Neuronal stem cell (in vitro differentiated cells): Measurements from ENCODE around the gene FRAT1. TPM values are rescaled to one million over a fixed set of nuclear protein-coding genes. Genes with fewer than 3 reads are reported as not detected.

Experiments used
- DNase-seq: peaks from one replicate; pipeline ENCODE4 v3.0.0-alpha.2; 2013; ENCODE audit warnings: low spot score
- H2AFZ ChIP-seq: one replicate; pipeline ENCODE4 v1.6.1; 2013; ENCODE audit warnings: mild to moderate bottlenecking, low read length, inconsistent platforms
- H2AK5ac ChIP-seq: 2 replicates; pipeline ENCODE4 v1.6.1; 2013; ENCODE audit warnings: low read depth, mild to moderate bottlenecking, inconsistent platforms, low read length, moderate library complexity, mixed read lengths
- H2BK120ac ChIP-seq: 2 replicates; pipeline ENCODE4 v1.6.1; 2013; ENCODE audit warnings: low read depth, mild to moderate bottlenecking, inconsistent platforms, low read length, moderate library complexity, mixed read lengths
- H2BK12ac ChIP-seq: one replicate; pipeline ENCODE4 v1.6.1; 2013; ENCODE audit warnings: low read length, inconsistent platforms
- H2BK15ac ChIP-seq: 2 replicates; pipeline ENCODE4 v1.6.1; 2013; ENCODE audit warnings: mild to moderate bottlenecking, low read length, inconsistent platforms, mixed read lengths
- H2BK5ac ChIP-seq: one replicate; pipeline ENCODE4 v1.6.1; 2013; ENCODE audit warnings: inconsistent platforms, mild to moderate bottlenecking, low read length, moderate library complexity
- H3K14ac ChIP-seq: one replicate; pipeline ENCODE4 v1.6.1; 2013; ENCODE audit warnings: low read length, inconsistent platforms
- H3K18ac ChIP-seq: 2 replicates; pipeline ENCODE4 v1.6.1; 2013; ENCODE audit warnings: low read length, inconsistent platforms
- H3K23ac ChIP-seq: 2 replicates; pipeline ENCODE4 v1.6.1; 2013; ENCODE audit warnings: low read depth, mild to moderate bottlenecking, mixed read lengths, low read length, inconsistent platforms; ENCODE audit not compliant: poor library complexity
- H3K27ac ChIP-seq: replicated peaks from 3 replicates; pipeline ENCODE4 v1.5.1; 2013; ENCODE audit warnings: low read length, inconsistent platforms
- H3K27me3 ChIP-seq, 3 experiments: 2 replicates each; pipeline ENCODE4 v1.6.1; 2013; ENCODE audit warnings: low read length in 3 of 3, mild to moderate bottlenecking in 2 of 3, inconsistent platforms in 1 of 3, low read depth in 1 of 3, mixed read lengths in 1 of 3, moderate library complexity in 1 of 3; ENCODE audit not compliant: control insufficient read depth in 3 of 3, insufficient read depth in 3 of 3
- H3K36me3 ChIP-seq, 2 donors: replicated peaks in 1 of 2; 2 replicates each; pipeline ENCODE4 v1.6.1; 2013; ENCODE audit warnings: low read length in 2 of 2; ENCODE audit not compliant: control insufficient read depth in 2 of 2, insufficient read depth in 2 of 2
- H3K4ac ChIP-seq: 2 replicates; pipeline ENCODE4 v1.6.1; 2013; ENCODE audit warnings: inconsistent platforms, mild to moderate bottlenecking, low read length, moderate library complexity
- H3K4me1 ChIP-seq, 2 donors: 1 replicate in 1 of 2; 2 replicates in 1 of 2; pipeline ENCODE4 v1.6.1; 2013; ENCODE audit warnings: low read length in 2 of 2, low read depth in 1 of 2; ENCODE audit not compliant: control insufficient read depth in 2 of 2, insufficient read depth in 1 of 2
- H3K4me2 ChIP-seq: one replicate; pipeline ENCODE4 v1.6.1; 2013; ENCODE audit warnings: mild to moderate bottlenecking, low read length, inconsistent platforms; ENCODE audit not compliant: insufficient read depth, poor library complexity, severe bottlenecking
- H3K4me3 ChIP-seq, 2 donors: 2 replicates each; pipeline ENCODE4 v1.5.1; 2013; ENCODE audit warnings: low read length in 2 of 2, mild to moderate bottlenecking in 2 of 2, inconsistent platforms in 1 of 2, moderate library complexity in 1 of 2
- H3K79me1 ChIP-seq: one replicate; pipeline ENCODE4 v1.6.1; 2013; ENCODE audit warnings: low read depth, mild to moderate bottlenecking, inconsistent platforms, low read length, moderate library complexity
- H3K9ac ChIP-seq: one replicate; pipeline ENCODE4 v1.6.1; 2013; ENCODE audit warnings: mild to moderate bottlenecking, low read depth, low read length, inconsistent platforms; ENCODE audit not compliant: poor library complexity
- H3K9me3 ChIP-seq, 2 donors: replicated peaks in 1 of 2; 2 replicates each; pipeline versions ENCODE3 to v1.6.1; 2013; ENCODE audit warnings: low read length in 2 of 2, mild to moderate bottlenecking in 2 of 2, inconsistent platforms in 1 of 2, low read depth in 1 of 2, mixed read lengths in 1 of 2, moderate library complexity in 1 of 2; ENCODE audit not compliant: control insufficient read depth in 2 of 2, insufficient read depth in 1 of 2
- H4K8ac ChIP-seq: one replicate; pipeline ENCODE4 v1.6.1; 2013; ENCODE audit warnings: low read depth, mild to moderate bottlenecking, inconsistent platforms, low read length, moderate library complexity
- H4K91ac ChIP-seq: one replicate; pipeline ENCODE4 v1.6.1; 2013; ENCODE audit warnings: low read length, low read depth, mild to moderate bottlenecking, inconsistent platforms; ENCODE audit not compliant: poor library complexity
- WGBS, 2 donors: extraction: QIAGEN DNeasy Blood & Tissue Kit; methylation state at CpG; one replicate each; pipeline ENCODE4 v1.1.7; 2013; ENCODE audit warnings: missing lambda C conversion rate in 2 of 2, mixed read lengths in 1 of 2; ENCODE audit not compliant: insufficient read length in 2 of 2, insufficient replicate concordance in 1 of 2; ENCODE audit errors: extremely low coverage in 2 of 2; 5-methylcytosine and 5-hydroxymethylcytosine counted together
- polyA plus RNA-seq, 2 experiments: library from polyadenylated mRNA; stranded (reverse); fragments of 200-250 nt; gene quantifications; one replicate each; pipeline ENCODE4 v1.2.3, GENCODE V29; 2013

The FRAT1 gene
- 1.8 TPM for polyA plus RNA-seq (2013, experiment 1 of 2)
- 1.8 TPM for polyA plus RNA-seq (2013, experiment 2 of 2)

- Histone ChIP-seq H2BK12ac (no peak within 1 kb of the TSS), H3K14ac (peak within 1 kb of the TSS; percentile 94)
These were observed at the start of gene FRAT1 for GRCh38 chr10:97318772-97319651. Gene FRAT1, plus strand, starts transcription at chr10:97319271. Its CDS starts 183 bp downstream, at chr10:97319454.

GRCh38 chr10:97270523-97271154 lies 48.4 kb upstream of the FRAT1 start:
- DNase-seq = no peak
- H3K9me3 ChIP-seq = peaks cover 1 to 17% of the 10 kb centered on the region in 2 donors
- H3K4ac ChIP-seq = no peak overlapping the region
- no peak overlapping the region for H2BK5ac ChIP-seq
- no peak overlapping the region for H3K4me3 ChIP-seq
- no peak overlapping the region for H2AK5ac ChIP-seq
- no peak overlapping the region for H2AFZ ChIP-seq
- H2BK12ac ChIP-seq = no peak overlapping the region
- peaks cover 0 to 2% of the 10 kb centered on the region in 2 donors for H3K36me3 ChIP-seq
- H3K4me2 ChIP-seq = no peak overlapping the region
- H4K8ac ChIP-seq = no peak overlapping the region
- H3K18ac ChIP-seq = no peak overlapping the region
- no peaks in the 10 kb centered on the region for H3K4me1 ChIP-seq
- H4K91ac ChIP-seq = no peak overlapping the region
- peaks cover 4% of the 10 kb centered on the region for H3K79me1 ChIP-seq
- no peak overlapping the region for H2BK120ac ChIP-seq
- H3K14ac ChIP-seq = no peak overlapping the region
- no peaks in the 10 kb centered on the region for H3K27me3 ChIP-seq
- no peak overlapping the region for H3K9ac ChIP-seq
- no CpG with 5 or more reads among the region's 3 CpGs for WGBS, 2 donors
- no peak overlapping the region for H2BK15ac ChIP-seq
- no peak overlapping the region for H3K23ac ChIP-seq
- H3K27ac ChIP-seq = no peak overlapping the region

More at GRCh38 chr10:97318772-97319651, at the start of gene FRAT1:
- Histone ChIP-seq H3K9me3 (peaks cover 0 to 3% of the 10 kb centered on the region in 2 donors), H2BK5ac (peak within 1 kb of the TSS; percentile 93), H3K27ac (peak within 1 kb of the TSS; percentile 82), H3K9ac (peak within 1 kb of the TSS; percentile 98), H4K8ac (no peak within 1 kb of the TSS), H3K79me1 (no peaks in the 10 kb centered on the region), H3K18ac (peak within 1 kb of the TSS; percentile 100), H4K91ac (no peak within 1 kb of the TSS), H3K4ac (no peak within 1 kb of the TSS), H3K4me2 (peak within 1 kb of the TSS; percentile 86), H2BK120ac (peak within 1 kb of the TSS; percentile 98), H2AFZ (peak within 1 kb of the TSS; percentile 100), H3K23ac (peak within 1 kb of the TSS; percentile 73), H3K27me3 (peaks cover 10 to 54% (median 28%) of the 10 kb centered on the region in 3 experiments), H3K4me1 (peaks cover 8 to 16% of the 10 kb centered on the region in 2 donors), H3K4me3 (peak within 1 kb of the TSS; percentile 85 to 96), H2AK5ac (no peak within 1 kb of the TSS), H3K36me3 (no peaks in the 10 kb centered on the region), H2BK15ac (peak within 1 kb of the TSS; percentile 92)
- DNase-seq = peak; percentile 90
- no CpG with 5 or more reads among the region's 79 CpGs for WGBS, 2 donors

- Histone ChIP-seq H2BK5ac (no peak overlapping the region), H2AK5ac (no peak overlapping the region)
- WGBS, 2 donors = no CpG with 5 or more reads among the region's 3 CpGs
These were observed 45.4 kb upstream of the FRAT1 start for GRCh38 chr10:97273700-97274099.

GRCh38 chr10:97274828-97275227 lies 44.2 kb upstream of the FRAT1 start:
- Histone ChIP-seq H3K4me2 (no peak overlapping the region), H2AK5ac (no peak overlapping the region), H3K27me3 (no peaks in the 10 kb centered on the region), H3K4ac (no peak overlapping the region), H4K8ac (no peak overlapping the region), H3K36me3 (no peaks in the 10 kb centered on the region), H4K91ac (no peak overlapping the region), H2BK120ac (no peak overlapping the region), H3K4me1 (no peaks in the 10 kb centered on the region), H3K9me3 (peaks cover 1 to 13% of the 10 kb centered on the region in 2 donors), H3K23ac (no peak overlapping the region), H3K4me3 (no peak overlapping the region), H2BK15ac (no peak overlapping the region), H2BK5ac (no peak overlapping the region), H3K14ac (no peak overlapping the region), H3K18ac (no peak overlapping the region), H3K79me1 (peaks cover 2% of the 10 kb centered on the region), H2AFZ (no peak overlapping the region), H3K27ac (no peak overlapping the region), H3K9ac (no peak overlapping the region), H2BK12ac (no peak overlapping the region)
- no CpG with 5 or more reads among the region's 9 CpGs for WGBS, 2 donors
- DNase-seq = no peak

More at GRCh38 chr10:97273700-97274099, 45.4 kb upstream of the FRAT1 start:
- H2BK12ac ChIP-seq = no peak overlapping the region
- no peak overlapping the region for H4K91ac ChIP-seq
- H3K14ac ChIP-seq = no peak overlapping the region
- no peak overlapping the region for H3K4ac ChIP-seq
- no peak overlapping the region for H2AFZ ChIP-seq
- H3K36me3 ChIP-seq = no peaks in the 10 kb centered on the region
- no peak overlapping the region for H3K9ac ChIP-seq
- H3K79me1 ChIP-seq = peaks cover 2% of the 10 kb centered on the region
- H3K27me3 ChIP-seq = no peaks in the 10 kb centered on the region
- no peak for DNase-seq
- no peaks in the 10 kb centered on the region for H3K4me1 ChIP-seq
- H3K18ac ChIP-seq = no peak overlapping the region
- no peak overlapping the region for H3K23ac ChIP-seq
- H3K9me3 ChIP-seq = peaks cover 1 to 13% of the 10 kb centered on the region in 2 donors
- H3K4me2 ChIP-seq = no peak overlapping the region
- H2BK15ac ChIP-seq = no peak overlapping the region
- H4K8ac ChIP-seq = no peak overlapping the region
- H2BK120ac ChIP-seq = no peak overlapping the region
- no peak overlapping the region for H3K4me3 ChIP-seq
- no peak overlapping the region for H3K27ac ChIP-seq
